ENCODE measurements around the gene FAM20A.

The FAM20A gene

DNA sequence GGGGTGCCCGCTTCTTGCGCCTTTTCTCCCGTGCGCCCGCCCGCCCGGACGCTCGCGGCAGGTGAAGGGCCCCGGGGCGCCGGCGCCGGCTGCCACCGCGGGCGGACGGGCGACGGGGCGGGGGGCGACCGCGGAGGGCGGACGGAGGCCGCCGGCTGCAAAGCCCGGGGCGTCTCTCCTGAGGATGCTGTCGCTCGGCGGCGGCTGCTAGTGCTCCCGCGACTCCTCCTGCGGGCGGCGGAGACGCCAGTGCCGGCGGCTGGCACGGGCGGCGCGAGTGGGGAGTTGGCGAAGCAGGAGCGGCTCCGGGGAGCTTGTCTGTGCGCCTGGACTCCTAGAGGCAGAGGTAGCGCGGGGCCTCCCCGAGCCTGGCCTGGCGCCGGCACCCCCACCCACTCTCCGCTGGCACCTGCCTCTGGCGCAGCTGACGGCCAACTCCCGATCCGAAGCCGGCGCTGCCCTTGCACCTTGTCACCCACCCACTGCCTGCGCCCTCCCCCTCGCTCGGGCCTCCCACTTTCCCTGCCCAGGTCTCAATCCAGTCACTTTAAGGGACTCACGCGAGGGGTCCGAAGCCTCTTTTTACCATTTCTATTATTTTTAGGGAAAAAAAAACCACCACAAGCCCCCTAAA is at the start of gene FAM20A:
Gene FAM20A, minus strand, starts transcription at position 437 of the 634 bp plus-strand sequence. CDS start 701 bp downstream, outside the sequence.
- no peak for DNase-seq (ENCODE audit: low read depth)

DNA sequence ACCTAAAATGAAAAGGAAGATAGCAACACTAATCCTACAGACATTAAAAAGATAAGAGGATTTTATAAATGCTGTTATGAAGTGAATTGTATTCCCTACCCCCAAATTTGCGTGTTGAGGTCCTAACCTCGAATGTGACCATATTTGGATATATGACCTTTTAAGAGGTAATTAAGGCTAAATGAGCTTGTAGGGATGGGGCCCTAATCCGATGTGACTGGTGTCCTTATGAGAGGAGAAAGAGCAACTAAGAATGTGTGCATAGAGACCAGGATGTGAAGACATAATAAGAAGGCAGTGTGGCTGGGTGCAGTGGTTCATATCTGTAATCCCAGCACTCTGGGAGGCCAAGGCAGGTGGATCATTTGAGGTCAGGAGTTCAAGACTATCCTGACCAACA is 48.2 kb upstream of the FAM20A start:
- DNase-seq (ENCODE audit: low read depth): no peak

- DNase-seq (ENCODE audit: low read depth): no peak
These were observed 45.7 kb upstream of the FAM20A start for GRCh38 chr17:68646626-68647526.

- DNase-seq (ENCODE audit: low read depth): no peak
These were observed 40.9 kb upstream of the FAM20A start for GRCh38 chr17:68642118-68642412.

DNA sequence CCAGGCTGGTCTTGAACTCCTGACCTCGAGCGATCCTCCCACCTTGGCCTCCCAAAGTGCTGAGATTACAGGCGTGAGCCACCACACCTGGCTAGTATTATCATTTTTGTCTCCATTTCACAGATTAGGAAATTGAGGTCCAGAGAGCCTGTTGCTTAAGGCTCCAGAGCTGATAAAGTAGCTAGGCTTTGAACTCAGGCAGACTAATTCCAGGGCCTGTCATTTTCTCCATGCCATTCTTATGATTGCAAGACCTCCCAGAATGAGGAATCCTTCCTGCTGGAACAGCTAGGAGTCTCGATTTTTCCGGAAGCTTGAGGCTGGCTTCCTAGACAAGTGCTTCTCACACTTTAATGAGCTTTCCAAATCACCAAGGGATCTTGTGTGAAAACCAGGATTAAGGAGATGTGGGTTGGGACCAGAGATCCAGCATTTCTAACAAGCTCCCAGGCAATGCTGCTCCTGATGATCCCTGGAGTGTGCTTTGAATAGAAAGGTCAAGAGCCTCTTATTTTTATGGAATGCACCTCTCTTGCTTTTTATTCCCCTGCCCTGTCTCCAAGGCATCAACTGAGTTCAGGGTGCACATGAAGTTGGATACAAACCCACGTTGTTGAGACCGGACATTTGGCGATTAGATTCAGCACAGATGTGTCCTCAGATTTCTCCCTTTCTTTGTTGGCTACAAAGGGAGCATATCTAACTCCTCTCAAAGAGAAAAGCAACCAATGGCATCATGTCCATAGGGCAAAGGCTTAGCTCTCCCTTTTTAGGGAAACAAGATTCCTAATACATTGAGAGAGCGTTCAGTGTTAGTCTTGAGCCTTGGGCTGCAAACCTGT is 40.3 kb upstream of the FAM20A start:
- DNase-seq (ENCODE audit: low read depth): no peak

DNA sequence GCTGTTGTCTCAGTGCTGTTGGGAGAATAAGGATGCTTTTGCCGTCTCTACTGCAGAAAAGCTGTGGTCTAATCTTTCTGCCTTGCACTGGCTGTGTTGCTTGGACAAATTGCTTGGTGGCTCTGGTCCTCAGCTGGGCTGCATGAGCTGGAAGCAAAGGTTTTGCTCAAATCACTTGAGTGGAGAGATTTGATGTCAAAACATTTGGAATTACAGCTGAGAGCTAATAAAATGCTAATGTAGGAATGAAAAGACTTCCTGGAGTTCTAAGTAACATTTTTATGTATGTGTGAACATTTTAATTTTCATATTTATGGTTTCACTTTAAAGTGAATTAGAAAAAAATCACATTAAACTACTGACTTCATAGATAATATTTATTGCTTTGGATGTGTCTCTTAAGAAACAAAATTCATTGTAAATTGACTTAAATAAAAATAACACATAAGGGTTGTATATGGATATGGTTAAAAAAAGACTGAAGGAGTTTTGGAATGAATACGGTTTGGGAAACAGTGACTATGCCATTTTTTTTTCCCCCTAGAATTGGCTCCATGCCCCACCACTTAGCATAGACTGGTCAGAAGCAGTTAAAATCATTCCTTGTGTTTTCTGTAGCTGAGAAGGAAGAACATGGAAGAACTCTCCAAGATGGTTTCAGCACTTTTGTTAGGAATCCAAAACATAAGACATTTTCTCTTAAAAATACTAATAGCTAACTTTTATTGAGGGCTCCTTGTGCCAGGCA is 39.2 kb upstream of the FAM20A start:
- DNase-seq (ENCODE audit: low read depth): no peak

- DNase-seq (ENCODE audit: low read depth): no peak
These were observed 33.2 kb upstream of the FAM20A start for GRCh38 chr17:68634345-68634876.

GRCh38 chr17:68628576-68628957 is 27.4 kb upstream of the FAM20A start:
- no peak for DNase-seq (ENCODE audit: low read depth)

DNA sequence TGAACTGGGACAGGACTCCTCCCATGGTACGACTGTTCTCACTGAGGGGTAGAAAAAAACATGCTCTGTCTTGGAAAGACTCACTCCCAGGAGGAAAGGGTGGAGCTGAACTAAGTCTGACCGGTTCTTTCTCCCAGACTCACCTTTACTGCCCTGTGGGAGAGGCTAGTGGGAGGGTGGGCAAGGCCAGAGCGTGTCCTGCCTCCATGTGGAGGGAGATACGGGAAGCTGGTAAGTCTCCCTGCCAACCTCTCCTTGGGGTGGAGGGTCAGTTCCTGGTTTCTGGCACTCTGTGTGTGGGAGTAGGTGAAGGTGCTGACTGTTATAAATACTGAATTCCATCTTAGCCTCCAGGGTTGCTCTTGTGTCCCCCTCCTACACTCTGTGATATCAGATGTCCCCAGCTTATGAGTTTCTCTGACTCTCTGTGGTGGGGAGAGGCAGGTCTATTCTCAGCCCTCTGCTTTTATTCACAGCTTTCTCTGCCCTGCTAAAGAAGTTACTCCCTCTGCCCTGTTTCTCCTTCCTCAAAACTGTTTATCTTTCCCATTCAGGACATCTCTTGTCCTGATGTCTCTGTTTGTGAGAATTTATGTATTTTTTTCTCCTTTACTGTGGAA is 26.9 kb upstream of the FAM20A start:
- DNase-seq (ENCODE audit: low read depth): no peak

- no peak for DNase-seq (ENCODE audit: low read depth)
These were observed 23.2 kb upstream of the FAM20A start for GRCh38 chr17:68624381-68624780.

- no peak for DNase-seq (ENCODE audit: low read depth)
These were observed 22.6 kb upstream of the FAM20A start for GRCh38 chr17:68623811-68624210.

DNA sequence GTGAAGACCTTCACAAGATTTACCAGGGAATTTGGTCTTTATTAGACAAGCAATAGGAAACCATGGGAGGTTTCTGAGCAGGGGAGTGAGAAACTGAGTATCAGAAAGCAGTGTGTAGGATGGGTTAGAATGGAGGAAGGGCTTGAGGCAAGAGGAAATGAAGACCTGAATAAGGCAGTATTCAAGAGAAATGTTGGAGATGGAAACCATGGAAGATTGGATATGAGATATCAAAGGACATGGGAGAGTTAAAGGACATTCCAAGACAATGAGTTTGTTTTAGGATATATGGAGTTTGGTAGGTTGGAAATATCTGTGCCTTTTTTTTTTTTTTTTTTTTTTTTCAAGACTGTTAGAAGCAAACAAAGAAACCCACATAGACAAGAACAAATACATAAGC is 21.3 kb upstream of the FAM20A start:
- no peak for DNase-seq (ENCODE audit: low read depth)

DNA sequence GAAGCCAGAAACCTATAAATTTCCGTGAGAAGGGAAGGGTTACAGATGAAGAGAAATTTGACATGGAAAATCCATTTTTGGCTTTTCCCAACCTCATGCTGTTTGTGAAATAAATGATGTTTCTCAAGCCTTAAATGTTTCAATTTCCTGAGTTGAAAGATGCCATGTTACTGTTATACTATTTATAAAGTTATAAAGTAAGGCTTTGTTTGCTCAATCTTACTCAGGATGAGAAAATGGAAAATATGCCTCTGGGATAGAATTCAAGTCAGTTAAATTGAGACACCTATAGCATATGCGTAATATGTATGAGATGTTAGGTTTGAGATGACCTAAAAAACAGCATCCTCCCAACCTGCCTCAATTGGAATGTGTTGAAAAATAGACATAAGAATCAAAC is 19.9 kb upstream of the FAM20A start:
- no peak for DNase-seq (ENCODE audit: low read depth)

DNA sequence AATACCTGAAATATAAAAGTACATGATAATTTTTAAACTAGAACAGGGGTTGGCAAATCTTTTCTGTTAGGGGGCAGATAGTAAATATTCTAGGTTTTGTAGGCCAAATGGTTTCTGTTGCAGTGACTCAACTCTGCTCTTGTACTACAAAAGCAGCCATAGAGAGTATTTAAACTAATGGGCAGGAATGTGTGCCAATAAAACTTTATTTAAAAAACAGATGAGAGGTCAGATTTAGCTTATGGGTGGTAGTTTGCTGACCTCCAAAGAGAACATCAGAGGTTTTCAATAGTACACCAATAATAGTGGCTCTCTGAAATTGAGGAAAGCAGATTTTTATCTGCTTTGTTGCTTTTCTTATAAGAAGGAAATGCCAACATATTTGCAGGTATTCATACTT is 15.2 kb upstream of the FAM20A start:
- DNase-seq (ENCODE audit: low read depth): no peak

GRCh38 chr17:68614718-68615117 is 13.6 kb upstream of the FAM20A start:
- no peak for DNase-seq (ENCODE audit: low read depth)

- DNase-seq (ENCODE audit: low read depth): peak; percentile 27
These were observed 12.7 kb upstream of the FAM20A start for GRCh38 chr17:68613739-68614298.

DNA sequence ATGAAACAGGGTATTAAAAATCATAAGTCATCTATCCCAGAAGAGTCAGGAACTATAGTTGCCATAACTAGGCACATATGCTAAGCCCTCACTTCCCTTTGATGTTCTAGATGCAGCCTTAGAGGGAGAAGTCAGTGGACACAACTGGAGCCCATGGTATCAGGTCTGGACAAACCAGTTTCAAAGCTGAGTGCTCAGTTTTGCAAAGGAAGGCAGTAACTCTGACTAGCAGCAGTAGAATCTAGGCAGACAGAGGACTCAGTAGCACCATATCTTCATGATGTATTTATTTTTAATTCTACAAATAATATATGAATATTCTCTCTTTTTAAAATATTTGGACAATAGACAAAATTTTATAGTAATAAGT is 11.7 kb upstream of the FAM20A start:
- no peak for DNase-seq (ENCODE audit: low read depth)

DNA sequence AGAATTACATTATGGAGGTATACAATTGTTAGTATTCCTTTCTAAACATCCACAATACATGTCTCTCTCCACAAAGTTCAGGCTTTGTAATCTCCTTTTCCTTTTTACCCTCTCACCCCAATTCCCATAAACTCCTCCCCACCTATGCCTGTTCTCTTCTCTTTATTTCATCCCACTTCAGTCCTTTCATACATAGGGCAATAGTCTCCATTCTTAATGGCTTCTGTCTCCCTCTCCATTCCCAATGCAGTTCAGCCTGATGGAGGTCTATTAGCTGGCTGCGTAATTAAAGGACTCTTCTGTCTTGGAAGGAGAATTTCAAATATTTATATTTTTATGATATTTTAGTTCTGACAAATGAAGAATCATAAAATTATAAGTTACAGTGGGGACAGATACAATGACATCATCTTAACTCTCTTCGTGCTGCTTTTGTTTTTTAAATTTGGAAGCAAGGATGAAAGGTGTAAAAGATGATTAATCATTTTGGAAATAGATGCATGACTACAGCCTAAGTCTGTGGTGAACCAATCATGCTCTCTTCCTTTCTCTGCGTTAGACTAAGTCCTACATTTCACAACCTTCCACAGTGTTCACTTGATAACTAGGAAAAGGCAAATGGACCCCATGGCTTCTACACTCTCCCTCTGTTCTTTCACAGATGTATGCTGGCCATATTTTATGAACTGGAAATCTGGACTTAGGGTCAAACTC is 11.2 kb upstream of the FAM20A start:
- no peak for DNase-seq (ENCODE audit: low read depth)

DNA sequence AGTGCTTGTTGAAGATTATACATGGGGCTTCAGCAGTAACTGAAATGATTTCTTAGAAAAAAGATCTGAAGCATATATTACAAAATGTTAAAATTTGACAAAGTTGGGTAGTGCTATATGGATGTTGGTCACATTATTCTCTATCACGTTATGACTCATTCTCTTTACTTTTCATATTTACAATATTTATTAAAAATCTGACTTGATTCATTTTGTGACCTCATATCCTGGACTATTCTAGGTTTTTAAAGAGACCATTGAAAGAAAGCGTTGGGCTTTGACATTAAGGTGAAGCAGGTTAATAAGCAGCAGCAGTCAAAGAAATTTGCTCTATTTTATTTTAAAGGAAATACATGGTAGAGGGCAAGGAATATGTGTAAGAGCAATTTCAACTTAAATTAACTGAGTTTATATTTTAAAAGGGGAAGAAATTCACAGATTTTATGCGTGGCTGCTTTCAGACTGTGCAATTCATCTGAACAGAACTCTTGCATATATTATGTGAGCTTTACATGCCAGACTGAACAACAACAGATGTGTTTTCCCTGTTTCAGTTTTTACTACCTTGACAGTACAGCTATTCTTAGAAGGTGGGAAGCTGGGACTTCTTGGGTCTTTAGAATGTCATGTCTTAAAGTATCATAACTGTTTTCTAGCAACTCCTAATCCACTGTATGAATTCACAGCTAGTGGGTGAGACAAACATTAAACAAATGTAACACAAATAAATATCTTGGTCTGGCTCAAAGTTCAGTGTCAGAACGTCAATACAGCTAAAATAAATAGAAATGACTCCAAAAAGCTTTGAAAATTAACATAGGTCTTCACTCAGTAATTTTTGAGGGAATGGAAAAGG is 10.4 kb upstream of the FAM20A start:
- no peak for DNase-seq (ENCODE audit: low read depth)

- no peak for DNase-seq (ENCODE audit: low read depth)
These were observed 9.4 kb upstream of the FAM20A start for GRCh38 chr17:68610554-68610953.
